ENCODE data around the gene SORCS1. TPM values are rescaled to one million over a fixed set of nuclear protein-coding genes. Genes with fewer than 3 reads are reported as not detected.

The SORCS1 gene
- total RNA-seq, 1 experiment from 2014 or later = 1.7 TPM

DNA sequence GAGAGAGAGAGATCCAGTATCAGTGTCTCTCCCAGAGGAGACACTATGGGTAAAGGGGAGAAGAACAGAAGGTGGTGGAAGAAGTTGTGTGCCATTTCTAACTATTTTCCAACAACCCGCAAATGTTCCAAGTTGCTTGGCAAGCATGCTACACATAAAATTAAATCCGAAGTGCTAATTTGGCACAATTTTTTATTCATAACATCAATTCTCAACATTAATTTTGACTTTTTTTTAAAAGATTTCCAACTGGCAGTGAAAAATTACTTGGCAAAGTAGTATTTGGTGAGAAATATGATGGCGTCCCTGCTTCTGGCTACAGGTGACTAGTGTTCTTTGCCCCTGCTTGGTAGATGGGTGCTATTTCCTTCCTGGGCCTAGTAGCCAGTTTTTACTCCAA lies 622.0 kb downstream of the SORCS1 start:
- no peak overlapping the region for H3K9ac ChIP-seq (ENCODE audit: extremely low read depth, insufficient read length, low read length)
- H3K79me2 ChIP-seq (ENCODE audit: insufficient read depth, low read length) = no peaks in the 10 kb centered on the region
- no peak overlapping the region for H2BK20ac ChIP-seq (ENCODE audit: low read depth, low read length, poor library complexity, severe bottlenecking)
- Mint-ChIP-seq H3K4me1 (peaks cover 8 to 10% of the 10 kb centered on the region in 2 experiments), H3K9me3 (no peaks in the 10 kb centered on the region), H3K36me3 (ENCODE audit: insufficient read depth in 1 of 3, low read depth in 3 of 3) (no peaks in the 10 kb centered on the region), H3K27ac (no peak overlapping the region; a peak in 1 of 7 replicates), H3K4me3 (no peak overlapping the region), H3K27me3 (ENCODE audit: low read depth) (peaks cover 42% of the 10 kb centered on the region)
- no peak for DNase-seq
- H3K23me2 ChIP-seq (ENCODE audit: insufficient read length, low read depth, low read length, poor library complexity, severe bottlenecking) = no peaks in the 10 kb centered on the region
- H2BK5ac ChIP-seq (ENCODE audit: insufficient read length, low read length) = no peak overlapping the region
- no peak overlapping the region for H4K5ac ChIP-seq (ENCODE audit: insufficient read length, low read depth, low read length)
- no peak overlapping the region for H2BK120ac ChIP-seq (ENCODE audit: low read depth, low read length, poor library complexity, severe bottlenecking)
- no peak overlapping the region for H4K8ac ChIP-seq (replicated peaks; ENCODE audit: insufficient read length, low read depth, low read length)
- H2AFZ ChIP-seq (ENCODE audit: low read length) = no peak overlapping the region
- H3K18ac ChIP-seq (ENCODE audit: insufficient read length, low read depth, low read length) = no peak overlapping the region
- no peaks in the 10 kb centered on the region for H3K79me1 ChIP-seq (ENCODE audit: insufficient read depth, low read depth, low read length, poor library complexity, severe bottlenecking)
- H4K20me1 ChIP-seq (ENCODE audit: control insufficient read depth, insufficient read depth, insufficient read length) = no peaks in the 10 kb centered on the region
- no peak overlapping the region for H4K91ac ChIP-seq (ENCODE audit: insufficient read length, low read depth, low read length)
- H3K9me3 ChIP-seq (ENCODE audit: control insufficient read depth, low read depth, low read length) = no peaks in the 10 kb centered on the region
- WGBS (ENCODE audit: extremely low coverage, insufficient read length, low lambda C conversion rate) = no CpG with 5 or more reads among the region's 3 CpGs
- H3K4ac ChIP-seq (ENCODE audit: low read depth, low read length) = no peak overlapping the region
- H3K27ac ChIP-seq (ENCODE audit: insufficient read length, low read depth, low read length) = no peak overlapping the region
- H3T11ph ChIP-seq (ENCODE audit: low read length) = no peak overlapping the region
- H3K27me3 ChIP-seq (ENCODE audit: insufficient read depth, low read length) = peaks cover 14% of the 10 kb centered on the region
- TF ChIP-seq, protein P1, sequence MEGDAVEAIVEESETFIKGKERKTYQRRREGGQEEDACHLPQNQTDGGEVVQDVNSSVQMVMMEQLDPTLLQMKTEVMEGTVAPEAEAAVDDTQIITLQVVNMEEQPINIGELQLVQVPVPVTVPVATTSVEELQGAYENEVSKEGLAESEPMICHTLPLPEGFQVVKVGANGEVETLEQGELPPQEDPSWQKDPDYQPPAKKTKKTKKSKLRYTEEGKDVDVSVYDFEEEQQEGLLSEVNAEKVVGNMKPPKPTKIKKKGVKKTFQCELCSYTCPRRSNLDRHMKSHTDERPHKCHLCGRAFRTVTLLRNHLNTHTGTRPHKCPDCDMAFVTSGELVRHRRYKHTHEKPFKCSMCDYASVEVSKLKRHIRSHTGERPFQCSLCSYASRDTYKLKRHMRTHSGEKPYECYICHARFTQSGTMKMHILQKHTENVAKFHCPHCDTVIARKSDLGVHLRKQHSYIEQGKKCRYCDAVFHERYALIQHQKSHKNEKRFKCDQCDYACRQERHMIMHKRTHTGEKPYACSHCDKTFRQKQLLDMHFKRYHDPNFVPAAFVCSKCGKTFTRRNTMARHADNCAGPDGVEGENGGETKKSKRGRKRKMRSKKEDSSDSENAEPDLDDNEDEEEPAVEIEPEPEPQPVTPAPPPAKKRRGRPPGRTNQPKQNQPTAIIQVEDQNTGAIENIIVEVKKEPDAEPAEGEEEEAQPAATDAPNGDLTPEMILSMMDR (conservative IDR thresholded peaks at IDR 0.05) = no peak
- no peaks in the 10 kb centered on the region for H3K4me1 ChIP-seq (ENCODE audit: insufficient read depth, low read length)
- H2BK15ac ChIP-seq (ENCODE audit: low read depth, low read length) = no peak overlapping the region
- no peak overlapping the region for H2AK5ac ChIP-seq (ENCODE audit: insufficient read length, low read length)
- H3K14ac ChIP-seq (ENCODE audit: insufficient read depth, low read length) = no peak overlapping the region
- H3K56ac ChIP-seq (ENCODE audit: insufficient read length, low read depth, low read length) = no peak overlapping the region
- H3K23ac ChIP-seq (ENCODE audit: insufficient read length, low read depth, low read length) = no peak overlapping the region
- no peak overlapping the region for H2BK12ac ChIP-seq (ENCODE audit: insufficient read length, low read depth, low read length)
- no peak overlapping the region for H3K4me2 ChIP-seq (ENCODE audit: insufficient read depth, insufficient read length, low read length)

All from H9 (cell line).